ENCODE measurements around the gene LAMA5.

The LAMA5 gene

DNA sequence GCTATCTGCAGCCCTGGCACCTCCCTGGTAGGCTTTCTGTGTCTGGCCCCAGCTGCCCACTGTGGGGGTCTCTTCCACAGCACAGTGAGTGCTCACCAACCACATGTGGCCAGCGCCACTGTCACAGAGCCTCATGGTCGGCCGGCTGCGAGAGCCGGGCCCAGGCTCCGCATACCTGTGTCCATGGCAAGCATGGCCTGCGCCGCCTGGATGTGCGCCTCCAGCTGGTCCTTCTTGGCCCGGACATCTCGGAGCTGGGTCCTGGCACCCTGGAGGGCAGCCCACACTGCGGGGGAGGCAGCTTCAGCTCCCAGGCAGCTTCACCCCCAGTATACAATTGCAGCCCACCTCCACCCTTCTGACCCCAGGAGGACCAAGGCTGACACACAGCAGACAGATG lies 51.3 kb downstream of the LAMA5 start:
- peaks cover 6% of the 10 kb centered on the region; the same call in 1 of the 2 replicates for H3K9me3 ChIP-seq (ENCODE audit: control insufficient read depth, insufficient read depth, low read length)
- no peak overlapping the region for H3K9ac ChIP-seq (ENCODE audit: low read depth, low read length)
- peaks cover 45% of the 10 kb centered on the region for H3K36me3 ChIP-seq (ENCODE audit: insufficient read depth, low read length)
- no peaks in the 10 kb centered on the region for H3K4me1 ChIP-seq (ENCODE audit: insufficient read depth, low read length)

DNA sequence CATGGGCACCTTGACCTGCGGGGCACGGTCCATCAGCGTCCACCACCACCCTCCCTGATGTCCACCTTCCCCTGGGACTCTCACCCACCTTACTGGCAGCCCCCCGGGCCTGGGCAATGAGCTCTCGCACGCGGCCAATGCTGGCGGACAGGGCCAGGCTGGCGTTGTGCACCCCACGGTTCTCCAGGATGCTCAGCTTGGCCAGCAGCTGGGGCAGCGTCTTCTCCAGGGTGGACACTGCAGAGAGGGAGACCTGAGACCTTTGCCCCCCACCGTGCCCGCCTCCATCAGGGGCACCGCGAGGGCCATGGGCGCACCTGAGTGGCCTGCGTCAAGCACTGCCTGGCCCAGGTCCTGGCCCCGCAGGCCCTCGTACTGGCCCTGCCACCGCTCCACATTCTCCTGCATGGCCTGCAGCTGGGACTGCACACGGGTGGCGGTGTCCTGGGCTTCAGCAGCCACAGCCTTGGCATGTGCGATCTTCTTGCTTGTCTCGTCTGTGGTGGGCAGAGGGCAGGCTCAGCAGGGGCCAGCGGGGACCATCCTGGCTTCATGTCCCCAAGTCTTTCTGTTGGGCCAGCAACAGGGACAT lies 52.3 kb downstream of the LAMA5 start:
- Histone ChIP-seq H3K36me3 (ENCODE audit: insufficient read depth, low read length) (peaks cover 39% of the 10 kb centered on the region), H3K9me3 (ENCODE audit: control insufficient read depth, insufficient read depth, low read length) (peaks cover 6% of the 10 kb centered on the region; the same call in 1 of the 2 replicates), H3K9ac (ENCODE audit: low read depth, low read length) (no peak overlapping the region), H3K4me1 (ENCODE audit: insufficient read depth, low read length) (no peaks in the 10 kb centered on the region)

DNA sequence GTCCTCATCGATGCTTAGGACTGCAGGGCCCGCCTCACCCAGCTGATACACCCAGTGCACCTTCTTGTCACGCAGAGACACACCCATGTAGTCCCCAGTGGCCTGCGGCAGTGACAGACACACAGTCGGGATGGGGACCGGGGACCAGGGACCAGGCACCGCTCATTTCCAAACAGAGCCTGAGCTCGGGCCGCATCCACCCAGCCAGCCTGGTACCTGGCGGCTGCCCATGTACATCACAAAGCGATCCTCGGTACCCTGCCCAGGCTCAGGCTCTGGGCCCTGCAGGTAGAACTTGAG lies 52.8 kb downstream of the LAMA5 start:
- peaks cover 6% of the 10 kb centered on the region; the same call in 1 of the 2 replicates for H3K9me3 ChIP-seq (ENCODE audit: control insufficient read depth, insufficient read depth, low read length)
- H3K9ac ChIP-seq (ENCODE audit: low read depth, low read length): no peak overlapping the region
- H3K36me3 ChIP-seq (ENCODE audit: insufficient read depth, low read length): peaks cover 37% of the 10 kb centered on the region
- H3K4me1 ChIP-seq (ENCODE audit: insufficient read depth, low read length): no peaks in the 10 kb centered on the region

DNA sequence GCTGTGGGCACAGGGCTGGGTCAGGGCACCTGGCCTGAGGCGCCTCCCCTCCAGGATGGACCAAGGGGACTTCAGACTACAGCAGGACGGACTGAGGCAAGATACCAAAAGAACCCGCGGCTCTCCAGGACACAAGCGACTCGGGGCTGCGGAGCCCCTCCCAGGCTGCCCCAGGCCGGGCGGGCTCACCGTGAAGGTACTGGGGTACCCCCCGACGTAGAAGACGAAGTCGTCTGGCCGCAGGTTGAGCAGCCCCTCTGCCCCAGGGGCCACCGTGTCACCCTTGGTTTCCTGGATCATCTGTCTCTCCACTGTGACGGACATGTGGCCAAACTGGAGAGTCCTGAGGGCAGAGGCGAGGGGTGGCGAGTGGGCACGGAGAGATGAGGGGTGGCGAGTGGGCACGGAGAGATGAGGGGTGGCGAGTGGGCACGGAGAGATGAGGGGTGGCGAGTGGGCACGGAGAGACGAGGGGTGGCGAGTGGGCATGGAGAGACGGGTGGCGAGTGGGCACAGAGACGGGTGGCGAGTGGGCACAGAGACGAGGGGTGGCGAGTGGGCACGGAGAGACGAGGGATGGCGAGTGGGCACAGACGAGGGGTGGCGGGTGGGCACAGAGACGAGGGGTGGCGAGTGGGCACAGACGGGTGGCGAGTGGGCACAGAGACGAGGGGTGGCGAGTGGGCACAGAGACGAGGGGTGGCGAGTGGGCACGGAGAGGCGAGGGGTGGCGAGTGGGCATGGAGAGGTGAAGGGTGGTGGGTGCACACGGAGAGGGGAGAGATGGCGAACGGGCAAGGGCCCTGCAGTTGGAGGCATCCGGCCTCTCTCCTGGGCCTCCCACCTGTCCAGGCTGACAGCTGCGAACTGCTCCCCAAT lies 53.4 kb downstream of the LAMA5 start:
- H3K36me3 ChIP-seq (ENCODE audit: insufficient read depth, low read length): peaks cover 32% of the 10 kb centered on the region
- H3K4me1 ChIP-seq (ENCODE audit: insufficient read depth, low read length): no peaks in the 10 kb centered on the region
- no peak overlapping the region for H3K9ac ChIP-seq (ENCODE audit: low read depth, low read length)
- H3K9me3 ChIP-seq (ENCODE audit: control insufficient read depth, insufficient read depth, low read length): peaks cover 6% of the 10 kb centered on the region; the same call in 1 of the 2 replicates

DNA sequence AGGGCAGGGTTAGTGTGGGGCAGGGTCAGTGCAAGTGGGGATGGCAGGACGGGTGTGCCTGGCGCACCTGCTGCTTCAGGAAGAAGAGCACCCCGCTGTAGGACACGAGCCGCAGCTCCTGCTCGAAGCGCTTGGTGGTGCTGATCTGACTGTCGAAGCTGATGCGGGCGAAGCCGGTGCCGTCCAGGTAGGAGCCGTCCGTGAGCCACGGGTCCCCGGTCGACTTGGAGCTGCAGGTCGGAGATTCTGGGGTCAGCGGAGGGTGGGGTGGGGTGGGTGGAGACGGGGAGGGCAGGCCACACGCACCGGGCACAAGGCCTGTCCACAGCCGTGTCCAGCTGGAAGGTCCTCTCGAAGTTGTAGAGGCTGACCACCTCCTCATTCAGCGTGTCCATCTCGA lies 54.1 kb downstream of the LAMA5 start:
- no peaks in the 10 kb centered on the region for H3K4me1 ChIP-seq (ENCODE audit: insufficient read depth, low read length)
- peaks cover 33% of the 10 kb centered on the region for H3K36me3 ChIP-seq (ENCODE audit: insufficient read depth, low read length)
- peaks cover 6% of the 10 kb centered on the region; the same call in 1 of the 2 replicates for H3K9me3 ChIP-seq (ENCODE audit: control insufficient read depth, insufficient read depth, low read length)
- no peak overlapping the region for H3K9ac ChIP-seq (ENCODE audit: low read depth, low read length)

DNA sequence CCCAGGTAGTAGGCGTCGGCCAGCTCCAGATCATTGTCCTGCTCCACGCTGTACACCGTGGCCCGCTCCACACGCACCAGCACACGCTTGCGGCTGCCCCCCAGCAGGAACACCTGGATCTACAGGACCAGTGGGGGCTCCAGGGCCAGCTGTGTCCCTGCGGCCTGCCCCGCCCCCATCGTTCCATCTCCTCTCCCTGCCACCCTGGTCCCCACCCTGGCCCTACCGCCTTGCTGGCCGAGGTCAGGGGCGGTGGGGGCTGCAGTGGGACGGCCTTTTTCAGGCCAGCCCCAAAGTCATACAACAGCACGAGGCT lies 54.5 kb downstream of the LAMA5 start:
- no peak overlapping the region for H3K9ac ChIP-seq (ENCODE audit: low read depth, low read length)
- H3K4me1 ChIP-seq (ENCODE audit: insufficient read depth, low read length): no peaks in the 10 kb centered on the region
- H3K9me3 ChIP-seq (ENCODE audit: control insufficient read depth, insufficient read depth, low read length): peaks cover 5% of the 10 kb centered on the region; the same call in 1 of the 2 replicates
- peaks cover 37% of the 10 kb centered on the region for H3K36me3 ChIP-seq (ENCODE audit: insufficient read depth, low read length)

DNA sequence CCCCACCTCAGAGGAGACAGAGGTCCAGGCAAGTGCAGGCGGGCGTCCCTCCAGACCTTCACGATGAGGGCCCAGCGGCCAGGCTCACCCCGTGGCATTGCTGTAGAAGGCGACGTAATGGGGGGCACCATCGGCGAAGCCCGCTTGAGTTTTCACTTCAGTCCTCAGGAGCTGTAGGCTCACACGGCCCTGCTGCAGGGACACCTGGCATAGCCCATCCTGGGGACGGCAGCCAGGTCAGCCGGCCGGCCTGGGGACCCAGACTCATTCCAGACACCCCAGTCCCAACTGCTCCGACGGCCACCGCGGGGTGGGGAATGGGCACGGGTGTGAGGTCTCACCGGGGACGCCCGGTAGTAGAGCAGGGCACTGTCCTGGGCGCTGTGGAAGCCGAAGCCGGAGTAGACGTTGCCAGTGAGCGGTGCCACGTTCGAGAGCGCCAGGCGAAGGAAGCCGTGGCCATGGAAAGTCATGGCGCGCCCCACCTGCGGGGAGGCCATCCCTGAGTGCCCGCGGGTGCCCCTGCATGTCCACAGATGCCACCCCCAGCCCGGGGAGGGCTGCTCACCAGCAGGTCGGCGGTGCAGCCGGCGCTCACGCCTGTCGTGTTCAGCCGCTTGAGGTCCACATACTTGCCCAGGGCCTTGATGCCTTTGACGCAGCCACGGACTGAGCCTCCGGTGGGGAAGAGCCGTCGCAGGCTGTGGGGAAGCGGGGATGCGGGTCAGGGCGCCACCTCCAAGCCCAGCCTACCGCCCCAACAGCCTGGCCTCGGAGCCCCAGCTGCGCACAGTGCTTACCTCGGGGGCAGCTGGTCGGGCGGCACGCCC lies 55.1 kb downstream of the LAMA5 start:
- no peaks in the 10 kb centered on the region for H3K4me1 ChIP-seq (ENCODE audit: insufficient read depth, low read length)
- no peaks in the 10 kb centered on the region for H3K9me3 ChIP-seq (ENCODE audit: control insufficient read depth, insufficient read depth, low read length)
- no peak overlapping the region for H3K9ac ChIP-seq (ENCODE audit: low read depth, low read length)
- peaks cover 35% of the 10 kb centered on the region for H3K36me3 ChIP-seq (ENCODE audit: insufficient read depth, low read length)

DNA sequence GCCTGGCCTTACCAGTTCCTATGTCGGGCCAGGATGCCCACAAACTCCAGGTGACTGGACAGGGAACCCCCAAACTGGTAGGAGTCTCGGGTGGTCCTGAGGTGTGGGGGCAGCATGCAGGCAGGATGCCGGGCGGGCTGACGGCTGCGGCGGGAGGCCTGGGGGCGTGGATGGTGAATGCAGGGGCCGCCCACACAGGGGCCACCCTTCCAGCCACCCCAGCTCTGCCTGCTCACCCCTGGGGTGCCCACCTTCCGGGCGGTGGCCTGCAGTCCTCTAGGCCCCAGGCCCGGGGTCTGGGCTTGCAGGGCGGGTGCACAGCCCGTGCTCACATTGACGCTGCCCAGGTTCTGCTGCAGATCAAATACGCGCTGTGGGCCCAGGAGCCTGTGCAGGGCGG lies 56.0 kb downstream of the LAMA5 start:
- Histone ChIP-seq H3K4me1 (ENCODE audit: insufficient read depth, low read length) (no peaks in the 10 kb centered on the region), H3K9me3 (ENCODE audit: control insufficient read depth, insufficient read depth, low read length) (no peaks in the 10 kb centered on the region), H3K36me3 (ENCODE audit: insufficient read depth, low read length) (peaks cover 33% of the 10 kb centered on the region), H3K9ac (ENCODE audit: low read depth, low read length) (no peak overlapping the region)

DNA sequence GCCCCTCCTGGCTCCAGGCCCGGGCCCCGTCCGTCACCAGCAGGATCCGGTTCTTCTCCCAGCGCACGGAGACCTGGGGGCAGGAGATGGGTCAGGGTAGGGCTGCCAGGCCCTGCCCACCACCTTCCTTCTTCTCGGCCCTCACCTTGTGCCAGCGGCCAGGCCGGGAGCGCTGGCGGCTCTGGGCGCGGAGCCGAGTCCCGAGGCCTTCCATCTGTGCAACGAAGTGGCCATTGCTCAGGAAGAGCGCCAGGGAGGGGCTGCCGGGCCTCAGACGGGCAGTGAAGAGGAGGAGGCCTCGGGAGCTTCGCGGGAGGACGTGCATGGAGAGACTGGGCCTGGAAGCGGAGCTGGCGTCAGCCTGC lies 56.4 kb downstream of the LAMA5 start:
- no peaks in the 10 kb centered on the region for H3K4me1 ChIP-seq (ENCODE audit: insufficient read depth, low read length)
- H3K9ac ChIP-seq (ENCODE audit: low read depth, low read length): no peak overlapping the region
- peaks cover 33% of the 10 kb centered on the region for H3K36me3 ChIP-seq (ENCODE audit: insufficient read depth, low read length)
- no peaks in the 10 kb centered on the region for H3K9me3 ChIP-seq (ENCODE audit: control insufficient read depth, insufficient read depth, low read length)

DNA sequence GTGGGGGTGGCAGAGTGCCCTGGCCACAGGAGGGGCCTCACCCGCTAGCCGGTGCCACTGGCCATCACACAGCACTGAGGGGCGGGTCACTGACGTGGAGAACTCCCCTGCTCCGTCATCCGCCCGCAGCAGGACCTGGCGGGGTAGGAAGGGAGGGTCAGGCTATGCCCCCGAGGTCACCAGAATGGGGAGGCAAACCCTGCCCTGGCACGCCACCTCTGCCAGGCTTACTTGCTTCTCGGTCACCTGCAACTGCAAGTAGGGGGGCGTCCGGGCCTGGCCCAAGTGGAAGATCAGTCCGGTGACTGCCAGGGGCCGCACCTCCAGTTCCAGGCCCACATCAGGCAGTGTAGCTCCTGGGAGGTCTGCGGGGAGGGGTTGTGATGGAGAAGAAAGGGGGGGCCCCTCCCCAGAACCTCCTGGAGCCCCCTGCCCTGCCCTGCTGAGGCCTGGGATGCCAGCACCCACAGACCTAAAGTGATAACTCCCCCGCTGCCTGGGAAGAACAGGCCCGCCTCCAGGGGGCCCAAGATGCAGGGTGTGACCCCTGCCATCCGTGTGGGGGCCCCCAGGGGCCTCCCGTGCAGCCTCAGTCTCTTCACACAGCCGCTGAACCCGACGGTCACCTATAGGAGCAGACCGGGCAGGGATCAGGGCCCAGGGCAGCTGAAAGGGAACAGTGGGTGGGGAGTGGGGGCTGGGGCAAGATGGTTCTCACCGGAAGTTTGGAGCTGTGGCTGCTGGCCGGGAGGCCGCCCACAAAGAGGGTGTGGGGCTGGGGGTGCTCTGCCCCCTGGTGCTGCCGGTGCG lies 57.0 kb downstream of the LAMA5 start:
- peaks cover 29% of the 10 kb centered on the region for H3K36me3 ChIP-seq (ENCODE audit: insufficient read depth, low read length)
- no peaks in the 10 kb centered on the region for H3K4me1 ChIP-seq (ENCODE audit: insufficient read depth, low read length)
- H3K9ac ChIP-seq (ENCODE audit: low read depth, low read length): no peak overlapping the region
- H3K9me3 ChIP-seq (ENCODE audit: control insufficient read depth, insufficient read depth, low read length): no peaks in the 10 kb centered on the region

DNA sequence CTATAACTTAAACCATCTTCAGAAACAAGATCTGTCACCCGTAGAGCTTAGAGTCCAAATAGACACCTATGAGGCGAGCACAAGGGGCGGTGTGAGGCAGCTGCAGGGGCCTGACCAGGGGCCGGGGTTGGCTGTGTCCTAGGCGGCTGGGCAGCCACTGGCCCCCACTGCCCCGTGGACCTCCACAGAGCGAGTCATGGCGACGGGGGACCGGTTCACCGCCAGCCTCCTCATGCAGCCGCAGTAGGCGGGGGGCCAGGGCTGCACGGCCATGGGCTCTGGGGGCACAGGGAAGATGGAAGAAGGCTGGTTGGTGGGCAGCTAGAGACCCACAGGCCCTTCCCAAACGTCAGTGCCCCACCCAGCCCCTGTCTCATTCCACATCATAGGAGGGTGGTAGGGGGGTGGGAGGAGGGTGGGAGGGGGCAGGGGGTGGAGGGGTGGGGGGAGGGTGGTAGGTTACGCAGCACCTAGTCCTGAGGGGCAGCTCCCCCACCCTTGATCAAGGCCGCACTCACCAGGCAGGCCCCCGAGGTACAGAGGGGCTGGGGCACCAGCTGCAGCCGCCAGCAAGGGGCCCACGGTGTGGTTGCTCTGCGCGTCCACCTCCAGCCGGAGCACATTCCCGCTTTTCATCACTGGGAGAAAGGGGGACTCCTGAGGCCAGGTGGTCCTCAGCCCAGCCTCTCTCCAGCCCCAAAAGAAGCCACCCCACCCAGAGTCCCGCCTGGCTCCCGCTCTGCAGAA lies 57.7 kb downstream of the LAMA5 start:
- Histone ChIP-seq H3K4me1 (ENCODE audit: insufficient read depth, low read length) (no peaks in the 10 kb centered on the region), H3K9me3 (ENCODE audit: control insufficient read depth, insufficient read depth, low read length) (no peaks in the 10 kb centered on the region), H3K36me3 (ENCODE audit: insufficient read depth, low read length) (peaks cover 26% of the 10 kb centered on the region)

DNA sequence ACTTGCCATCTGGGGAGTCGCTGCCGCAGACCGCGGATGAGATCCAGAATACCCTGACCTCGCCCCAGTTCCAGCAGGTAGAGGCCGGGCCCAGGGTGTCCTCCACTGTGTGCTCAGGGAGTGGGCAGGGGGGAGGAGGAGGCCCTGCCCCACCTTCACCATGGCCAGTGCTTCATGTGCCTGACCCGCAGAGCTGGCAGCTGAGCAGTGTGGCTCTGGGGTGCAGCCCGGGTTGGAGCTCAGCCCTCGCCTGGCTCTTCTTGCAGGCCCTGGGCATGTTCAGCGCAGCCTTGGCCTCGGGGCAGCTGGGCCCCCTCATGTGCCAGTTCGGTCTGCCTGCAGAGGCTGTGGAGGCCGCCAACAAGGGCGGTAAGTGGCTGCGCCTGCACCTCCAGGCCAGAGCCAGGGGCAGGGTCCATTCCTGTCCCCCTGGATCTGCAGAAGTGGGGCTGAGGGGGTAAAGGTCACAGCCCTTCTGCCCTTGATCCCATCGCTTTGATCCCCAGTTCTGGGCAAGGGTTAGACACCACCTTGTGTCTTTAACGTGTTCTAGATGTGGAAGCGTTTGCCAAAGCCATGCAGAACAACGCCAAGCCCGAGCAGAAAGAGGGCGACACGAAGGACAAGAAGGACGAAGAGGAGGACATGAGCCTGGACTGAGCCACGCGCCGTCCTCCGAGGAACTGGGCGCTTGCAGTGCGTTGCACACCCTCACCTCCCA lies 58.9 kb downstream of the LAMA5 start:
- Histone ChIP-seq H3K9ac (ENCODE audit: low read depth, low read length) (no peak overlapping the region), H3K9me3 (ENCODE audit: control insufficient read depth, insufficient read depth, low read length) (no peaks in the 10 kb centered on the region), H3K36me3 (ENCODE audit: insufficient read depth, low read length) (peaks cover 24% of the 10 kb centered on the region), H3K4me1 (ENCODE audit: insufficient read depth, low read length) (no peaks in the 10 kb centered on the region; the same call in 1 of the 2 replicates)

More for the DNA sequence above, 57.7 kb downstream of the LAMA5 start:
- no peak overlapping the region for H3K9ac ChIP-seq (ENCODE audit: low read depth, low read length)

Data from ES-I3 (cell line).